HCT116 (cell line): ENCODE data around the gene INTS14. TPM values are rescaled to one million over a fixed set of nuclear protein-coding genes. Genes with fewer than 3 reads are reported as not detected.

ENCODE experiments used
- ATAC-seq: fragments of 200-7000 bp; cut with Tn5 transposase; 2 replicates; pipeline ENCODE4 v1.9.1; 2020; ENCODE audit warnings: mild to moderate bottlenecking, moderate library complexity
- BruUV-seq: library from RNA; stranded (reverse); fragments of 400-500 nt; replicated peaks from 2 replicates; lab custom pipeline; 2021; lab: Mats Ljungman, UMichigan
- CTCF ChIA-PET: fragments of 300-600 bp; sonication (Branson Sonifier 250); formaldehyde crosslinking; loops from one replicate; lab custom pipeline; 2021; ENCODE audit warnings: antibody characterized with exemption; lab: Charles Lee
- POLR2A ChIA-PET: fragments of 300-600, 350-600 bp; sonication (Branson Sonifier 250); formaldehyde crosslinking; loops from one replicate; lab custom pipeline; 2021; ENCODE audit warnings: antibody characterized with exemption; lab: Charles Lee
- RAD21 ChIA-PET, 2 experiments: fragments of 300-600 bp; sonication (Branson Sonifier 250); formaldehyde crosslinking; loops; one replicate each; lab custom pipeline; 2023; ENCODE audit warnings: low total read pairs in 2 of 2; ENCODE audit not compliant: uncharacterized antibody in 2 of 2, unreplicated experiment in 2 of 2, low non-redundant PET in 1 of 2; lab: Charles Lee
- DNase-seq: peaks from one replicate; pipeline ENCODE4 v3.0.0-alpha.2; 2010; ENCODE audit warnings: low read depth, low spot score
- H2AFZ ChIP-seq: fragments of 200-600 bp; shearing (Covaris generic), sonication (generic); 2 replicates; pipeline ENCODE4 v1.6.1; 2017; ENCODE audit warnings: low read depth, mixed run types, mixed read lengths, antibody characterized with exemption, low read length; ENCODE audit not compliant: poor library complexity, severe bottlenecking
- H3K27ac ChIP-seq: 2 replicates; pipeline ENCODE4 v1.5.1; 2012; ENCODE audit warnings: low read depth, low read length
- H3K27me3 ChIP-seq: fragments of 200-600 bp; sonication (generic); 2 replicates; pipeline ENCODE4 v1.6.1; 2016; ENCODE audit warnings: mixed run types, low read length, mixed read lengths; ENCODE audit not compliant: insufficient read depth
- H3K36me3 ChIP-seq, 2 experiments: fragments of 200-500 bp in 1 of 2; fragments of 200-600 bp in 1 of 2; sonication (Bioruptor generic) in 1 of 2; sonication (generic) in 1 of 2; 2 replicates each; pipeline versions ENCODE4 v1.5.1 to v1.6.1; 2014 to 2016; ENCODE audit warnings: low read length in 2 of 2, inconsistent platforms in 1 of 2, mixed read lengths in 1 of 2, mixed run types in 1 of 2; ENCODE audit not compliant: insufficient read depth in 2 of 2, control insufficient read depth in 1 of 2
- H3K4me1 ChIP-seq, 2 experiments: fragments of 200-600 bp in 1 of 2; sonication (generic) in 1 of 2; 2 replicates each; pipeline versions ENCODE4 v1.5.1 to v1.6.1; 2012 to 2017; ENCODE audit warnings: low read length in 2 of 2, inconsistent platforms in 1 of 2, mild to moderate bottlenecking in 1 of 2, mixed read lengths in 1 of 2, mixed run types in 1 of 2, moderate library complexity in 1 of 2; ENCODE audit not compliant: insufficient read depth in 2 of 2, control insufficient read depth in 1 of 2
- H3K4me2 ChIP-seq: fragments of 200-600 bp; sonication (generic); 2 replicates; pipeline ENCODE4 v1.6.1; 2017; ENCODE audit warnings: mixed run types, low read length, mixed read lengths
- H3K4me3 ChIP-seq, 2 experiments: fragments of 200-600 bp in 1 of 2; sonication (generic) in 1 of 2; replicated peaks in 1 of 2; 2 replicates each; pipeline ENCODE4 v1.5.1; 2011 to 2016; ENCODE audit warnings: low read length in 2 of 2, control low read depth in 1 of 2, low read depth in 1 of 2, mild to moderate bottlenecking in 1 of 2, mixed read lengths in 1 of 2, mixed run types in 1 of 2
- H3K79me2 ChIP-seq: fragments of 200-600 bp; sonication (generic); 2 replicates; pipeline ENCODE4 v1.6.1; 2017; ENCODE audit warnings: mild to moderate bottlenecking, mixed run types, low read length, moderate library complexity, mixed read lengths; ENCODE audit not compliant: insufficient read depth
- H3K9ac ChIP-seq: fragments of 200-600 bp; sonication (generic); 2 replicates; pipeline ENCODE4 v1.6.1; 2016; ENCODE audit warnings: low read length, mixed read lengths
- H3K9me2 ChIP-seq: fragments of 200-600 bp; sonication (generic), shearing (Covaris generic); 2 replicates; pipeline ENCODE4 v1.6.1; 2017; ENCODE audit warnings: mixed run types, mild to moderate bottlenecking, moderate library complexity; ENCODE audit not compliant: insufficient read depth
- H3K9me3 ChIP-seq, 2 experiments: fragments of 200-500 bp in 1 of 2; fragments of 200-600 bp in 1 of 2; sonication (Bioruptor generic) in 1 of 2; sonication (generic) in 1 of 2; 2 replicates each; pipeline ENCODE4 v1.6.1; 2014 to 2017; ENCODE audit warnings: low read length in 2 of 2, mixed read lengths in 2 of 2, inconsistent platforms in 1 of 2, low read depth in 1 of 2, mild to moderate bottlenecking in 1 of 2, mixed run types in 1 of 2, moderate library complexity in 1 of 2; ENCODE audit not compliant: control insufficient read depth in 1 of 2, insufficient read depth in 1 of 2
- H4K20me1 ChIP-seq: fragments of 200-600 bp; sonication (generic), shearing (Covaris generic); 2 replicates; pipeline ENCODE4 v1.6.1; 2017; ENCODE audit warnings: mixed run types, mild to moderate bottlenecking, moderate library complexity; ENCODE audit not compliant: insufficient read depth
- EGR1 ChIP-seq: IDR thresholded peaks from 2 replicates; pipeline ENCODE4 v1.6.1; 2012; ENCODE audit warnings: low read depth
- EZH2phosphoT487 ChIP-seq: fragments of 200-600 bp; IDR thresholded peaks from 2 replicates; pipeline ENCODE4 v1.6.1; 2018; ENCODE audit warnings: antibody characterized with exemption, borderline replicate concordance
- POLR2AphosphoS5 ChIP-seq: IDR thresholded peaks from 2 replicates; pipeline ENCODE4 v1.6.1; 2011; ENCODE audit warnings: mild to moderate bottlenecking, low read depth, low read length, moderate library complexity
- RAD21 ChIP-seq: IDR thresholded peaks from 2 replicates; pipeline ENCODE4 v1.6.1; 2012; ENCODE audit warnings: low read depth, mild to moderate bottlenecking
- TCF7L2 ChIP-seq: IDR thresholded peaks from 2 replicates; pipeline ENCODE4 v1.7.0; 2011; ENCODE audit warnings: borderline replicate concordance, inconsistent platforms; ENCODE audit not compliant: insufficient read depth, insufficient read length; ENCODE audit errors: extremely low read depth
- YY1 ChIP-seq: IDR thresholded peaks from 2 replicates; pipeline ENCODE4 v1.6.1; 2011; ENCODE audit warnings: low read length, low read depth, moderate library complexity, mild to moderate bottlenecking; ENCODE audit not compliant: insufficient replicate concordance; ENCODE audit errors: extremely low read depth
- ZFX ChIP-seq: fragments of 450-650 bp; IDR thresholded peaks from 2 replicates; pipeline ENCODE4 v1.6.1; 2017
- intact Hi-C: fragments of 100-400 bp; cut with micrococcal nuclease; formaldehyde crosslinking; loops from 2 replicates; pipeline ENCODE4 v1.10.0; 2022
- total RNA-seq: library from RNA; stranded (reverse); gene quantifications from one replicate; pipeline ENCODE4 v1.2.1, GENCODE V29; 2021; ENCODE audit not compliant: unreplicated experiment
- TF ChIP-seq, protein P1 (sequence below), 3 experiments: fragments of 200-600 bp in 1 of 3; sonication (generic) in 1 of 3; IDR thresholded peaks in 2 of 3; conservative IDR thresholded peaks in 1 of 3; 2 replicates each; pipeline ENCODE4 v1.5.1; 2012 to 2017; ENCODE audit warnings: low read depth in 2 of 3, low read length in 2 of 3, antibody characterized with exemption in 1 of 3, borderline replicate concordance in 1 of 3, control low read depth in 1 of 3, mild to moderate bottlenecking in 1 of 3, mixed read lengths in 1 of 3, mixed run types in 1 of 3, moderate library complexity in 1 of 3; ENCODE audit not compliant: insufficient read depth in 1 of 3
- TF ChIP-seq, protein P2 (sequence below): IDR thresholded peaks from 2 replicates; pipeline ENCODE4 v1.6.1; 2012
- TF ChIP-seq, protein P3 (sequence below): IDR thresholded peaks from 2 replicates; pipeline ENCODE4 v1.6.1; 2011; ENCODE audit warnings: mild to moderate bottlenecking, low read length, moderate library complexity; ENCODE audit not compliant: insufficient replicate concordance; ENCODE audit errors: extremely low read depth
- TF ChIP-seq, protein P4 (sequence below): IDR thresholded peaks from 2 replicates; pipeline ENCODE4 v1.6.1; 2012; ENCODE audit warnings: low read depth

The INTS14 gene
- total RNA-seq, 1 experiment from 2014 or later = 50.1 TPM

DNA sequence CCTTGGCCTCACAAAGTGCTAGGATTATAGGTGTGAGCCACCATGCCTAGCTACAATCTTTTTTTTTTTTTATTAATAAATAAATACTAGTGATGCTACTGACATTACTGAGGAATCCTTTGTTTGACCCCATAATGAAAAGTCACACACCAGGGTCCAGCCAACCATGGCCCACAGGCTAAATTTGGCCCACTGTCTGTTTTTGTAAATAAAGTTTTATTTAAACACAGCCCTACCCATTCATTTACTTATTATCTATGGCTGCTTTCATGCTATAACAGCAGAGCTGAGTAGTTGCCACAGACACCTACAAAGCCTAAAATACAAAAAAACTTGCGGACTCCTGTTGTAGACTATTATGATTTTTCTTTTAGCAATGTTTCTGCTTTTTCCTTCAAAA lies 7.4 kb downstream of the INTS14 start:
- no peaks in the 10 kb centered on the region for H4K20me1 ChIP-seq
- intact Hi-C loops = no loop called here
- H3K4me2 ChIP-seq = no peak overlapping the region
- POLR2A ChIA-PET = no interaction called here
- peaks cover 5 to 20% of the 10 kb centered on the region in 2 experiments; a peak in 3 of 4 replicates for H3K36me3 ChIP-seq
- H3K4me3 ChIP-seq = no peak overlapping the region
- H3K4me1 ChIP-seq = no peaks in the 10 kb centered on the region
- RAD21 ChIA-PET = no interaction called here
- no peak for ATAC-seq
- no peaks in the 10 kb centered on the region for H3K9me2 ChIP-seq
- peaks cover 32% of the 10 kb centered on the region for H3K79me2 ChIP-seq
- no peaks in the 10 kb centered on the region for H3K9me3 ChIP-seq
- DNase-seq = no peak
- H2AFZ ChIP-seq = no peak overlapping the region
- no TSS peak for BruUV-seq
- H3K27me3 ChIP-seq = no peaks in the 10 kb centered on the region
- no peak overlapping the region for H3K9ac ChIP-seq
- CTCF ChIA-PET = no interaction called here
- no peak overlapping the region for H3K27ac ChIP-seq
- TF ChIP-seq POLR2AphosphoS5 (no peak), TCF7L2 (no peak), ZFX (no peak), EZH2phosphoT487 (no peak)

DNA sequence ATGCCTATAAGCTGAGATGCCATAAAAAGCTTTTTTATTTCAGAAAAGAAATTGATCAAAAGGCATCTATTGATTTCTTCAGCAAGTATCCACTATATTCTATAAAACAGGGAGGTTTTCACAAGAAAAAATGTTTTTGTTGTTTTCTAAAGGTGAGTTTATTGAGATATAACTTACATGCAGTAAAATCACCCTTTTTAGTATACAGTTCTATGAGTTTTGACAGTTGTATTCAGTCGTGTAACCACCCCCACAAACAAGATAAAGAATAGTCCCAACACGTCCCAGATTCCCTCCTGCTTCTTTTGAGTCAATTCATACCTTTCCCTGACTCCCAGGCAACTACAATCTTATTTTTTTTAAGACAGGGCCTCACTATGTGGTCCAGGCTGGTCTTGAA lies 7.8 kb downstream of the INTS14 start:
- H3K9ac ChIP-seq = no peak overlapping the region
- H3K36me3 ChIP-seq = peaks cover 6 to 22% of the 10 kb centered on the region in 2 experiments
- POLR2A ChIA-PET = no interaction called here
- peaks cover 28% of the 10 kb centered on the region for H3K79me2 ChIP-seq
- ATAC-seq (no peak), DNase-seq (no peak)
- H3K9me3 ChIP-seq = no peaks in the 10 kb centered on the region
- H3K4me1 ChIP-seq = no peaks in the 10 kb centered on the region
- no peak overlapping the region for H3K4me3 ChIP-seq
- no peaks in the 10 kb centered on the region for H3K27me3 ChIP-seq
- intact Hi-C loops = no loop called here
- RAD21 ChIA-PET = no interaction called here
- no peaks in the 10 kb centered on the region for H3K9me2 ChIP-seq
- BruUV-seq = no TSS peak
- TF ChIP-seq EGR1 = no peak
- TF ChIP-seq YY1 = no peak
- no peak for TF ChIP-seq RAD21
- TF ChIP-seq, protein P1, sequence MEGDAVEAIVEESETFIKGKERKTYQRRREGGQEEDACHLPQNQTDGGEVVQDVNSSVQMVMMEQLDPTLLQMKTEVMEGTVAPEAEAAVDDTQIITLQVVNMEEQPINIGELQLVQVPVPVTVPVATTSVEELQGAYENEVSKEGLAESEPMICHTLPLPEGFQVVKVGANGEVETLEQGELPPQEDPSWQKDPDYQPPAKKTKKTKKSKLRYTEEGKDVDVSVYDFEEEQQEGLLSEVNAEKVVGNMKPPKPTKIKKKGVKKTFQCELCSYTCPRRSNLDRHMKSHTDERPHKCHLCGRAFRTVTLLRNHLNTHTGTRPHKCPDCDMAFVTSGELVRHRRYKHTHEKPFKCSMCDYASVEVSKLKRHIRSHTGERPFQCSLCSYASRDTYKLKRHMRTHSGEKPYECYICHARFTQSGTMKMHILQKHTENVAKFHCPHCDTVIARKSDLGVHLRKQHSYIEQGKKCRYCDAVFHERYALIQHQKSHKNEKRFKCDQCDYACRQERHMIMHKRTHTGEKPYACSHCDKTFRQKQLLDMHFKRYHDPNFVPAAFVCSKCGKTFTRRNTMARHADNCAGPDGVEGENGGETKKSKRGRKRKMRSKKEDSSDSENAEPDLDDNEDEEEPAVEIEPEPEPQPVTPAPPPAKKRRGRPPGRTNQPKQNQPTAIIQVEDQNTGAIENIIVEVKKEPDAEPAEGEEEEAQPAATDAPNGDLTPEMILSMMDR (IDR thresholded peaks at IDR 0.05 in 2 of 3, conservative IDR thresholded peaks at IDR 0.05 in 1 of 3; ENCODE audit: borderline replicate concordance in 1 of 3, insufficient read depth in 1 of 3, low read depth in 2 of 3, low read length in 2 of 3) = no peak
- TF ChIP-seq ZFX = no peak
- TF ChIP-seq, protein P2, sequence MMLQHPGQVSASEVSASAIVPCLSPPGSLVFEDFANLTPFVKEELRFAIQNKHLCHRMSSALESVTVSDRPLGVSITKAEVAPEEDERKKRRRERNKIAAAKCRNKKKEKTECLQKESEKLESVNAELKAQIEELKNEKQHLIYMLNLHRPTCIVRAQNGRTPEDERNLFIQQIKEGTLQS = no peak
- TF ChIP-seq, protein P3, sequence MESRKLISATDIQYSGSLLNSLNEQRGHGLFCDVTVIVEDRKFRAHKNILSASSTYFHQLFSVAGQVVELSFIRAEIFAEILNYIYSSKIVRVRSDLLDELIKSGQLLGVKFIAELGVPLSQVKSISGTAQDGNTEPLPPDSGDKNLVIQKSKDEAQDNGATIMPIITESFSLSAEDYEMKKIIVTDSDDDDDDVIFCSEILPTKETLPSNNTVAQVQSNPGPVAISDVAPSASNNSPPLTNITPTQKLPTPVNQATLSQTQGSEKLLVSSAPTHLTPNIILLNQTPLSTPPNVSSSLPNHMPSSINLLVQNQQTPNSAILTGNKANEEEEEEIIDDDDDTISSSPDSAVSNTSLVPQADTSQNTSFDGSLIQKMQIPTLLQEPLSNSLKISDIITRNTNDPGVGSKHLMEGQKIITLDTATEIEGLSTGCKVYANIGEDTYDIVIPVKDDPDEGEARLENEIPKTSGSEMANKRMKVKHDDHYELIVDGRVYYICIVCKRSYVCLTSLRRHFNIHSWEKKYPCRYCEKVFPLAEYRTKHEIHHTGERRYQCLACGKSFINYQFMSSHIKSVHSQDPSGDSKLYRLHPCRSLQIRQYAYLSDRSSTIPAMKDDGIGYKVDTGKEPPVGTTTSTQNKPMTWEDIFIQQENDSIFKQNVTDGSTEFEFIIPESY = no peak
- TF ChIP-seq, protein P4, sequence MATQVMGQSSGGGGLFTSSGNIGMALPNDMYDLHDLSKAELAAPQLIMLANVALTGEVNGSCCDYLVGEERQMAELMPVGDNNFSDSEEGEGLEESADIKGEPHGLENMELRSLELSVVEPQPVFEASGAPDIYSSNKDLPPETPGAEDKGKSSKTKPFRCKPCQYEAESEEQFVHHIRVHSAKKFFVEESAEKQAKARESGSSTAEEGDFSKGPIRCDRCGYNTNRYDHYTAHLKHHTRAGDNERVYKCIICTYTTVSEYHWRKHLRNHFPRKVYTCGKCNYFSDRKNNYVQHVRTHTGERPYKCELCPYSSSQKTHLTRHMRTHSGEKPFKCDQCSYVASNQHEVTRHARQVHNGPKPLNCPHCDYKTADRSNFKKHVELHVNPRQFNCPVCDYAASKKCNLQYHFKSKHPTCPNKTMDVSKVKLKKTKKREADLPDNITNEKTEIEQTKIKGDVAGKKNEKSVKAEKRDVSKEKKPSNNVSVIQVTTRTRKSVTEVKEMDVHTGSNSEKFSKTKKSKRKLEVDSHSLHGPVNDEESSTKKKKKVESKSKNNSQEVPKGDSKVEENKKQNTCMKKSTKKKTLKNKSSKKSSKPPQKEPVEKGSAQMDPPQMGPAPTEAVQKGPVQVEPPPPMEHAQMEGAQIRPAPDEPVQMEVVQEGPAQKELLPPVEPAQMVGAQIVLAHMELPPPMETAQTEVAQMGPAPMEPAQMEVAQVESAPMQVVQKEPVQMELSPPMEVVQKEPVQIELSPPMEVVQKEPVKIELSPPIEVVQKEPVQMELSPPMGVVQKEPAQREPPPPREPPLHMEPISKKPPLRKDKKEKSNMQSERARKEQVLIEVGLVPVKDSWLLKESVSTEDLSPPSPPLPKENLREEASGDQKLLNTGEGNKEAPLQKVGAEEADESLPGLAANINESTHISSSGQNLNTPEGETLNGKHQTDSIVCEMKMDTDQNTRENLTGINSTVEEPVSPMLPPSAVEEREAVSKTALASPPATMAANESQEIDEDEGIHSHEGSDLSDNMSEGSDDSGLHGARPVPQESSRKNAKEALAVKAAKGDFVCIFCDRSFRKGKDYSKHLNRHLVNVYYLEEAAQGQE = no peak
- TF ChIP-seq TCF7L2 = no peak
- no peak overlapping the region for H3K27ac ChIP-seq
- H4K20me1 ChIP-seq = no peaks in the 10 kb centered on the region
- no peak overlapping the region for H2AFZ ChIP-seq
- CTCF ChIA-PET = no interaction called here
- H3K4me2 ChIP-seq = no peak overlapping the region
